Activated naive CD4-positive, alpha-beta T cell treated with Interleukin-2 at 50 U/mL for 16 hours (primary cell): ENCODE results near the gene KCTD15.
"Not testable (repeated sequence)": the region's sequence is repeated elsewhere in the genome, so short reads cannot be mapped to it uniquely, and the experiment has no call there.

ENCODE experiments used
- DNase-seq: peaks from one replicate; pipeline ENCODE4 v3.0.0-alpha.2; 2020

KCTD15 gene

GRCh38 chr19:33815380-33816340 is 19.0 kb downstream of the KCTD15 start:
- DNase-seq = no peak

GRCh38 chr19:33818411-33818810 is 21.7 kb downstream of the KCTD15 start:
- no peak for DNase-seq

- not testable (repeated sequence) for DNase-seq
Measured at GRCh38 chr19:33819078-33819477, 22.4 kb downstream of the KCTD15 start.

- no peak for DNase-seq
Measured at GRCh38 chr19:33819506-33819879, 22.8 kb downstream of the KCTD15 start.

GRCh38 chr19:33819880-33820781 is 23.5 kb downstream of the KCTD15 start:
- DNase-seq = peak; percentile 71

GRCh38 chr19:33821871-33822270 is 25.2 kb downstream of the KCTD15 start:
- no peak for DNase-seq

- DNase-seq = no peak
Measured at GRCh38 chr19:33823341-33823740, 26.7 kb downstream of the KCTD15 start.

- DNase-seq = no peak
Measured at GRCh38 chr19:33825556-33825955, 28.9 kb downstream of the KCTD15 start.

GRCh38 chr19:33826521-33826920 is 29.9 kb downstream of the KCTD15 start:
- no peak for DNase-seq

GRCh38 chr19:33828266-33829075 is 31.8 kb downstream of the KCTD15 start:
- DNase-seq = no peak

- no peak for DNase-seq
Measured at GRCh38 chr19:33830264-33830663, 33.6 kb downstream of the KCTD15 start.

GRCh38 chr19:33831825-33832224 is 35.2 kb downstream of the KCTD15 start:
- no peak for DNase-seq

- no peak for DNase-seq
Measured at GRCh38 chr19:33832633-33833032, 36.0 kb downstream of the KCTD15 start.

GRCh38 chr19:33840382-33840781 is 43.7 kb downstream of the KCTD15 start:
- no peak for DNase-seq

- no peak for DNase-seq
Measured at GRCh38 chr19:33840783-33841182, 44.1 kb downstream of the KCTD15 start.

GRCh38 chr19:33841685-33842084 is 45.0 kb downstream of the KCTD15 start:
- DNase-seq = no peak

GRCh38 chr19:33844478-33844877 is 47.8 kb downstream of the KCTD15 start:
- no peak for DNase-seq

- no peak for DNase-seq
Measured at GRCh38 chr19:33845498-33845897, 48.8 kb downstream of the KCTD15 start.

GRCh38 chr19:33849551-33850147 is 53.0 kb downstream of the KCTD15 start:
- no peak for DNase-seq

GRCh38 chr19:33859016-33859415 is 62.3 kb downstream of the KCTD15 start:
- DNase-seq = no peak

- no peak for DNase-seq
Measured at GRCh38 chr19:33860312-33861090, 63.8 kb downstream of the KCTD15 start.

- no peak for DNase-seq
Measured at GRCh38 chr19:33861950-33862349, 65.3 kb downstream of the KCTD15 start.
